NCI-H1105 treated with DMSO at 0.1 percent for 48 hours (cell line): ENCODE measurements around the gene CYTH2.
A peak's percentile ranks its signal among the peaks of the same experiment; 100 is the strongest.
"Not testable (repeated sequence)": the region's sequence is repeated elsewhere in the genome, so short reads cannot be mapped to it uniquely, and the experiment has no call there.

Source experiments
- DNase-seq: peaks from one replicate; lab custom pipeline; 2025; lab: John Stamatoyannopoulos, UW

The CYTH2 gene

GRCh38 chr19:48477067-48477685, 8.0 kb downstream of the CYTH2 start:
- DNase-seq: no peak

- no peak for DNase-seq
Measured at GRCh38 chr19:48477698-48478338, 8.6 kb downstream of the CYTH2 start.

GRCh38 chr19:48478339-48479256, 9.4 kb downstream of the CYTH2 start:
- no peak for DNase-seq

GRCh38 chr19:48479686-48480085, 10.5 kb downstream of the CYTH2 start:
- DNase-seq: no peak

- peak; percentile 36 for DNase-seq
Measured at GRCh38 chr19:48480183-48480557, 11.0 kb downstream of the CYTH2 start.

- peak; percentile 22 for DNase-seq
Measured at GRCh38 chr19:48480558-48481500, 11.7 kb downstream of the CYTH2 start.

GRCh38 chr19:48481846-48482639, 12.9 kb downstream of the CYTH2 start:
- no peak for DNase-seq

- no peak for DNase-seq
Measured at GRCh38 chr19:48483301-48483700, 14.1 kb downstream of the CYTH2 start.

GRCh38 chr19:48484247-48484893, 15.2 kb downstream of the CYTH2 start:
- DNase-seq: no peak

- no peak for DNase-seq
Measured at GRCh38 chr19:48484931-48485612, 15.9 kb downstream of the CYTH2 start.

- DNase-seq: not testable (repeated sequence)
Measured at GRCh38 chr19:48486706-48487105, 17.5 kb downstream of the CYTH2 start.

- DNase-seq: no peak
Measured at GRCh38 chr19:48487544-48487943, 18.4 kb downstream of the CYTH2 start.

- DNase-seq: no peak
Measured at GRCh38 chr19:48487948-48488347, 18.8 kb downstream of the CYTH2 start.

- DNase-seq: not testable (repeated sequence)
Measured at GRCh38 chr19:48488478-48488877, 19.3 kb downstream of the CYTH2 start.

- DNase-seq: peak; percentile 54
Measured at GRCh38 chr19:48489608-48490216, 20.5 kb downstream of the CYTH2 start.

GRCh38 chr19:48490981-48491792, 22.0 kb downstream of the CYTH2 start:
- peak; percentile 55 for DNase-seq

- no peak for DNase-seq
Measured at GRCh38 chr19:48491793-48492123, 22.6 kb downstream of the CYTH2 start.

- peak; percentile 94 for DNase-seq
Measured at GRCh38 chr19:48492925-48493717, 24.0 kb downstream of the CYTH2 start.
